Putamen (tissue), 1 donor: ENCODE measurements around the gene G6PD.
"Not testable (repeated sequence)": the region's sequence is repeated elsewhere in the genome, so short reads cannot be mapped to it uniquely, and the experiment has no call there.

Experiments used
- DNase-seq: peaks from one replicate; pipeline ENCODE4 v3.0.0-alpha.2; 2016; ENCODE audit warnings: low spot score

Gene G6PD

DNA sequence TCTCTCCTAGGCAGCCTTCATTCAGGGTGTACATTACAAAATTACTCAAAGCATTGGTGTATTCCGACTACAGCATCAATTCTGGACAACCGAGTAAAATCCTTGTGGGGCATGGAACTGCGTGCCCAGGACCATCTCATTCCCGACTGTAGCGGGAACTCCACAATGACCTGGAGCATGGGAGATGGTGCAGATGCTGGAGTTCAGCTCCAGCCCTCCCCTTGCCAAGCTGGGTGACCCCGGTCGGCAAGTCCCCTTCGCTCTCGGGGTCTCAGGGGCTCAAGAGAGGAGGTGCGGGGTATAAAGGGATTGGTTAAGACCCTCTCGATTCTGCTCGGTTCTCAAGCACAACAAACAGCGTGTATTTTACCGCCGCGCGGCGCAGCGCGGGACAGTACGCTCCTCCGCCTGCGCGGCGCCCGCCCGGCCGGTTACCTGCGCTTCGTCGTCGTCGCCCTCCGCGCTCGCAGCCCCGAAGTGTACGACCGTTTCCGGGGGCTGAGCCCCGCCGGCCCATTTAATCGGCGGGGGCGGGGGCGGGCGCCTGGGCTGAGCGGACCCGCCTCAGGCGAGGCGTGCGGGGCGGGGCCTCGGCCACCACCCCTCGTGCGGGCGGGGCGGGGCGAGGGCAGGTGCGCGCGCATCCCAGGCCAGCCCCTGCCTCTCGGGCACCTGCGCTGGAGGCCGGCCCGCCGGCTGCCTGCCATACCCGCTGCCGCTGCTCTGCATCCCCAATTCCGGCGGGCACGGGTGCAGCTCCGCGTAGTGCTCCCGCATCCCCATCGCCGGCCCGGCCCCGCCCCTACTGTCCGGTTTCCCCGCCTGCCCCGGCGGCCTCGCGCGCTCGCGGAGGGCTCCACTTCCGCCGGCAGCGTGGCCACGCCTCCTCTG lies at the start of gene G6PD:
Gene G6PD, minus strand, starts transcription at position 493 of the 891 bp plus-strand sequence. CDS start 691 bp downstream, outside the sequence.
- DNase-seq, result no peak

DNA sequence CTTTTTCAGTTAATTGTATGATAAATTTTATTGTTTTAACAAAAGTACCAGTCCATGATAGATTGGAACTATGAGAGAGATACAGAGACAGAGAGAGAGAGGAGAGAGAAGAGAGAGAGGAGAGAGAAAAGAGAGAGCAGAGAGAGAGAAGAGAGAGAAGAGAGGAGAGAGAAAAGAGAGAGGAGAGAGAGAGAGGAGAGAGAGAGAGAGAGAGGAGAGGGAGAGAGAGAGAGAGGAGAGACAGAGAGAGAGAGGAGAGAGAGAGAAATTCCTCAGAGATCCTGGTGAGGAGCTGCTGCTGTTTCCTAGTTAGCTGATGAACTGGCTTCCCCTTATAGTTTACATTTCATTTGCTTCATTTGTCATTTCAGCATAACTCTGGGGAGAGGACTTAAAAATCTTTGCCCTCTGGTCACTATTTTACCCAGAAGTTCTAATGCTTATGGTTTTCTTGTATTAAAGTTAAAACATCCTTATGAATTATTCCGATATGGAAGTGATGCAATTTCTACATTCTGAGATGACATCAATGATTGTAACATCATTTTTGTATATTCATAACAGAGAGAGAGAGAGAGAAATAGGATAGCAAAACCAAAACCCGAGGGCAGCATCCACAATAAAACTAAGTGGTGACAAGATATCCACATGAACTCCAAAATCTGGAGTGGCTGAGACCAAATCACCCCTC lies 49.1 kb upstream of the G6PD start:
- DNase-seq, result no peak

DNA sequence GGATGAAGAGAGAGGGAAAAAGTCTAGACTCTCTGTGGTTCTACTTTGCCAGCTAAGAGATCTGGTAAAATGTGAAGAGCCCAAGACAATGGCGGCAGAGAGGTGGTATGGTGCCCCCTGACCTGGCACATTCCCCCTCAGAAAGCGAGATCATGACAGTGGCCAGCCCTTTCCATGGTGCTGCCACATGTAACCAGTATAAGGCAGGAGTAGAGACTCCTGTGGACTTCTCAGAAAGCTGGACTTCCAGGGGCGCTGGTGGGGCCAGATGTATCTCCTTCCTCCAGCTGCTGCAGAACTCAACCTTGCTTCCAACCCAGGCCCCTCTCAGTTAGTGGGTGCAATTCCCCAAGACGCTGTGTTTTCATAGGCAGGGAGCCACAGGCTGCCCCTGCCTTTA lies 47.8 kb upstream of the G6PD start:
- no peak for DNase-seq

DNA sequence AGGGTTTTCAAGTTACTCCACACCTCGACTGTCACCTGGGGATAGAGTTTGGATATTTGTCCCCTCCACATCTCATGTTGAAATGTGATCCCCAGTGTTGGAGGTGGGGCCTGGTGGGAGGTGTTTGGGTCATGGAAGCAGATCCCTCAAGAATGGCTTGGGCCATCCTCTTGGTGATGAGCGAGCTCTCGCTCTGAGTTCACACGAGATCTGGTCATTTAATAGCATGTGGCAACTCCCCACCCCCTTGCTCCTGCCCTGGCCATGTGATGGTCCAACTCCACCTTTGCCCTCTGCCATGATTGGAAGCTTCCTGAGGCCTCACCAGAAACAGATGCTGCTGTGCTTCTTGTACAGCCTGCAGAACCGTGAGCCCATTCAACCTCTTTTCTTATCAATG lies 46.6 kb upstream of the G6PD start:
- no peak for DNase-seq

DNA sequence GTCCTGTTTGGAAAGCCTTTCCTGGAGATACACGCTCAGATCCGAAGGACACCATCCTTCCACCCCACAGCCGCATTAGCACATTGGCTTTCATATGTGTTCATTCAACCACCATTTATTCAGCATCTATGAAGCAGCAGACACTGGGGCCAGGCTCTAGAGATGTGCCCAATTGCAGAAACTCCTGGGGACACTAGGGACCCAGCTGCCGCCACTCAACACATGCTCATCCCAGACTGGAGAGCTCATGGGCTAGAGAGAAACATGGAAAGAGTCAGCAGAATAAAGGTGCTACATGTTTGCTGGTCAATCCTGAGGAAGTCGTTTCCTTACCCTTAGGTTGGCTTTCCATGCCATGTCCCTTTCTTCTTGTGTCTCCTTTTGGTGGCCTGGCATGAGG lies 45.9 kb upstream of the G6PD start:
- no peak for DNase-seq

DNA sequence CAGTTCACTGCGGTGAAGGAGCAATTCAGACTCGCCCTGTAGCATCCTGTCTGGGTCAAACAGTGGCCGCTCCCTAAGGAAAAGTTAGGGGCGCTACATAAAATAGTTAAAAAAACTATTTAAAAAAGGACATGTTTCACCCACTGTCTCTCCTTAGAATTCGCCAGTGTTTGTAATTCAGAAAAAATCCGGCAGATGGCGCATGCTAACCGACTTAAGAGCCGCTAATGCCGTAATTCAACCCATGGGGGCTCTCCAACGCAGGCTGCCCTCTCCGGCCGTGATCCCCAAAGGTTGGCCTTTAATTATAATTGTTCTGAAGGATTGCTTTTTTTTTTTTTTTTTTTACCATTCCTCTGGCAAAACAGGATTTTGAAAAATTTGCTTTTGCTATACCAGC lies 43.8 kb upstream of the G6PD start:
- DNase-seq, result not testable (repeated sequence)

DNA sequence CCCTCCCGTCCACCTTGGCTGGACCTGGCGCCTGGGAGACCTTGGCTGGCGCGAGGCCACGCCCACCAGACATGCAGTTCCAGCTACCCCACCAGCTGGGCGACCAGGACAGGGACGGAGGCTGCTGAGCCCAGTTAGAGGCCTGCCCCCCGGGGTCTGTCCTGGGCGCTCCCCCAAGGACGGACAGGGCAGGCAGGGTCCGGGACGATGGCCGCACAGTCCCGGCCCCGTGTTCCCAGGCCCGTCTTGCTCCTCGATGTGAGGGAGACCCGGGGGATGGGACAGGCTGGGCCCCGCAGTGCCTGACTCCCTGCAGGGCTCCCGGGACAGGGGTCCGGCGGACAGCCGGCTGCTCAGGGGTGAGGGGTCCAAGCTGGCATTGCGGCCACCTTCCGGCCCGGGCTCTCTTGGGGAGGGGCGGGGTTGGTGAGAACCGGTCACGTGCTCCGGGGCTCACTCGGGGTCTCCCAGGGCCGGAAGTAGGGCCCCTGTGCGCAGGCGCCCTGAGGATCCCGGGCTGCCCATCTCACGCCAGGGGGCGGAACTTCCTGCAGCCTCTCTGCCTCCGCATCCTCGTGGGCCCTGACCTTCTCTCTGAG lies 38.0 kb upstream of the G6PD start, which contains the start of gene CTAG1A:
Gene CTAG1A, plus strand, starts transcription at position 549 of the 599 bp plus-strand sequence. CDS start 74 bp downstream, outside the sequence.
- DNase-seq, result not testable (repeated sequence)

DNA sequence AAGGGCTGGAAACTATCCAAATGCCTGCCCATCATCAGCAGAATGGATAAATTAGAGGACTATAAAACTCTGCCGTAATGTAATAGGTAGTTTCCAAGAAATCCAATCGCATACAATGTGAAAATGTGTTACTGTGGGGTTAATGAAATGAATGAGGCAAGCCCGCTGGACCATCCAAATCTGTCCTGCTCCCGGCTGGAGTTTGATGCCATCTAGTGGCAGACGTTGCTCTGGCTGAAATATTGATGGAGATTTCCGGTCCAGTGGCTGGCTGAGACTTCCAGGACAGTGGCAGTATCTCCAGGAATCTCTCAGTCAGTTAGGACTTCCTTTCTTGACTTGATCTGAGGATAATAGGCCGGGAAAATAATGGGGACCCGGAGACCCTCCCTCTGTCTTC lies 36.3 kb upstream of the G6PD start:
- not testable (repeated sequence) for DNase-seq

DNA sequence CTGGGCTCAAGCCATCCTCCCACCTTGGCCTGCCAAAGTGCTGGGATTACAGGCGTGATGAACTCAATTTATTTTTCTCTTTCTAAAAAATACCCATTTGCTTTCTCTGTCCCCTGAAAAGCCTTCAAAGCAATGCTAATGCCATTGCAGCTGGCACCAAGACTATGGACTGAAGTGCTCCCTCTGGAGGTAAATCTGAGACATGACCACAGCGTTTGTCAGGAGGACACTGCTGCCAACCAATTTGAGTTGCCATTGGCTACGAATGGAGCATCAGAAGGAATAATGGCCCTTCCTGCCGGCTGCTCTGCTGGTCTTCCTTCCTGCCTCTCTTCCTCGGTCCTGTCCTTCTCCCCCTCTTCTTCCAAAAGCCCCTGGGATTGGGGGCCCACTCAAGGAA lies 28.4 kb upstream of the G6PD start:
- DNase-seq, result not testable (repeated sequence)

DNA sequence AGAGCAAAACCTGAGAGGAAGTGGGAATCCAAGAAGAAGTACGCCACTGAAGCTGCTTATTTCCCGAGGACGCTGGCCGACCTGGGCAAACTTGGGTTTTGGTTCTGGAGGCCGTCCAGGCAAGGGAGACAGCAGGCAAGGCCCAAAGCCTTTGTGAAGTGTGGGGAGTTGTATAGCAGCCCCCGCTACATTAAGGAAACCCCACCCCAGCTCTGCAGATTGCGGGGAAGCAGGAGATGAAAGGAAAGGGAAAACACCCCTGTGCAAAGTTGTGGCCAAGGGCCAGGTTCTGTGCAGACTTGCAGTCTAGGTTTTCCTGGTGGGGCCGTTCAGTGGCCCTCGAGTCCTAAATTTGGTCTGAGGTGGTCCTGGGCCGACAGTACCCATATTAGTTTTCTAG lies 26.4 kb upstream of the G6PD start:
- not testable (repeated sequence) for DNase-seq

DNA sequence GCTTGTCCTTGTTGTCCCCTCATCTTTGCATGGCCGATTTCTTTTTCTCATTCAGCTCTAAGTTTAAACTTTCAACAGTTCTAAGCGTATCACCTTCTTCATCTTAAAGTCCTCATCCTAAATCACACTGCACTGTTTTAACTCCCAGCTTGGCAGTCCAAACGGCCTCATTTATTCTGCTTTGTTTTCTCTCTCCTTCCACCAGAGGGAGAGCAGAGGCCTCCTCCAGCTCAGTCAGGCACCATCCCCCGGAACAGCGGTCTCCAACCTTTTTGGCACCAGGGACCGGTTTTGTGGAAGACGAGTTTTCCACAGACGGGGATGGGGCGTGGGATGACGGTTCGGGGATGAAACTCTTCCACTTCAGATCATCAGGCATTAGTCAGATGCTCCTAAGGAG lies 23.7 kb upstream of the G6PD start:
- DNase-seq, result not testable (repeated sequence)

DNA sequence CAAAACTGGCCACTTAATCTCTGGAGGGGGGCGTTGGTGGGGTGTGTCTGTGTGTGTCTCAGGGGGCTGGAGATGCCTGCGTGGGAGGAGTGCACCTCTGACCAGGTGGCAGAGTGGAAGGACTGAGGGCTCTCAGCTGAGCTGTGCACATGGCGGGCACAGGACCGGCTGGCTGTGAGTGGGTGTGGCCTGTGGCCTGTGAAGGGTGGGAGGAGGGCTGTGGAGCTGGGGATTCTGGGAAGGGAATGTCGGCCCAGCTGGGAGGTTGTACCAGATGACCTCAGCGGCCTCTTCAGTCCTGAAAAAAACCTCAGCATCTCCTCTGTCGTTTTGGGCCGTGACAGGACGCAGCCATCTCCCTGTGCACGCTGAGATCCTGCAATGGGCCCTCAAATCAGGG lies 15.6 kb upstream of the G6PD start:
- not testable (repeated sequence) for DNase-seq

DNA sequence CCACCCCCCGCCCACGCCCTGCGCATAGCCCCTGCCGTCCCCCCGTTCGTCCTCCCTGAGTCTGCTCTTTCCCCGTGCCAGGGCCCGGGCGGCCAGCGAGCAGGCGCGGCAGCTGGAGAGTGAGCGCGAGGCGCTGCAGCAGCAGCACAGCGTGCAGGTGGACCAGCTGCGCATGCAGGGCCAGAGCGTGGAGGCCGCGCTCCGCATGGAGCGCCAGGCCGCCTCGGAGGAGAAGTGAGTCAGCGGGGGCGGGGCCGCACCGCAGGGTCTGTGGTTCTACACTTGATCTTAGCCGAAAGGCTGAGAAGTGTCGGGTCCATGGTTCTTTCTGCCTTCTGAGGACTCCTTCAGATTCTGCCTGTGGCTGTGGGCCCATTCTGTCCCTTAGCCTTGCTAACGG lies 13.7 kb upstream of the G6PD start:
- DNase-seq, result not testable (repeated sequence)

DNA sequence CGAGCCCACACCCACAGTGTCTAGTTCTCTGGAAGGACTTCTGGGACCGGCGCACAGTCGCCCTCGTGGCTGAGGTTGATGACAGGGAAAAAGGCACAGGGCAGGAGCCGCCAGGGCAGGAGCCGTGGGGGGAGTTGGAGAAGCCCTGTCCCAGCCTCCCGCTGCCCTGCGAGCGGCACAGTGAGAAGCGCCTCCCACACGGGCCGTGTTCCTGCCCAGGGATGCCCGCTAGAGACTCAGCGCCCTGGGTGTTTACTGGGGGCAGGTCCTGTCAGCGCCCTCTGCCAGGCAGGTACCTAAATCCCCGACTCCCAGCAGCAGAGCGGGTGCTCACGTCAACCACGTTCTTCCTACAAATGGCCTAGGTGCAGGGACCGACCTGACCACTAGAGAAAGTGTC lies 12.2 kb upstream of the G6PD start:
- DNase-seq, result not testable (repeated sequence)

DNA sequence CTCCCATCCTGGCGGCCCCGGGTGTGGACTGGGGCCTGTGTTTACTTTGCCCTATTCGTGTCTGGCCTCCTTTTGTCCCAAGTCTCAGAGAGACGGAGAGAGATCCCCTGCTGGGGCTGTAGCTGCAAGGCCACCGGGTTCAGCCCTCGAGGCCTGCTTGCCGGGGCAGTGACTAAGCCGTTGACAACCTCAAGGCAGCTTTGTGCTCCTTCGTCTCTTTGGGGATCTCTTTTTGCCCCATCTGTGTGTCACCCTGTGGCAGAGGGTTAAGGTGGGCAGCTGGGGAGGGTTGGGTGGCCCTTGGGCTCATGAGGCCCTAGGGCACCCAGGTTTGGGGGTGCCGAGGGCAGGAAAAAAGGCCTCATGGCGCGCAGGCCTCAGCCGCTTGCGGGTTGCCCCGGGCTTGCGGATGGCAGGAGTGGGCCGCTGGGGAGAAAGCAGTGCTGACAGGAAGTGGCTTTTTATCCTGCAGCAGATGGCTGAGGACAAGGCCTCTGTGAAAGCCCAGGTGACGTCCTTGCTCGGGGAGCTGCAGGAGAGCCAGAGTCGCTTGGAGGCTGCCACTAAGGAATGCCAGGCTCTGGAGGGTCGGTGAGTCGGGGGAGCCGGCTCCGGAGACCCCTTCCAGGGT lies 11.5 kb upstream of the G6PD start:
- not testable (repeated sequence) for DNase-seq

DNA sequence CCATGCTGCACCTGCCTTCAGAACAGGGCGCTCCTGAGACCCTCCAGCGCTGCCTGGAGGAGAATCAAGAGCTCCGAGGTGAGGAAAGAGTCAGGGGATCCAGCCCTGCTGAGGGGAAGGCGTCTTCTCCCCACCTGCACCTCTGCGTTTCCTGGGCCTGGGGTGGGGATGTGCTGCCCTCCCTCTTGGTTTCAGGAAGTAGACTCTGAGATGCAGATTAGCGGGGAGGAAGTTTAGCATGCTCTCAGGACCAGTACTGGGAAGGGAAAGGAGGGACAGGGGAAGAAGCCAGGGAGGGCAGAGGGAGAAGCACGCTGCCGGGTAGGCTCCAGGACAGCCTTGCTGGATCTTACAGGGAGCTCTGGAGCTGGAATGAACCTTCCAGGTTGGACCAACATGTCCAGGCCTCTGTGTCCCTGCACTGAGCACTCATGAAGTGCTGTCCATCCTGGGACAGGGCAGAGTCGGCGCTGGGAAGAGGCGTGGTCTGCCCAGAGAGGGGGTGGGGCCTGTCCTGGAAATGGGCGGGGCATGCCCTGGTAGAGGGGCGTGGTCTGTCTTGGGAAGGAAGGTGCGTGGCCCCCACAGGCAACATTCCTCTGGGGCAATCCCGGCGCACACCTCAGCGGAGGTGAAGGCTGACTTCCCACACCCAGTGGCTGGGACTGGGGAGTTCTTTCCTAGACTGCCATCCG lies 5.6 kb upstream of the G6PD start:
- DNase-seq, result not testable (repeated sequence)

DNA sequence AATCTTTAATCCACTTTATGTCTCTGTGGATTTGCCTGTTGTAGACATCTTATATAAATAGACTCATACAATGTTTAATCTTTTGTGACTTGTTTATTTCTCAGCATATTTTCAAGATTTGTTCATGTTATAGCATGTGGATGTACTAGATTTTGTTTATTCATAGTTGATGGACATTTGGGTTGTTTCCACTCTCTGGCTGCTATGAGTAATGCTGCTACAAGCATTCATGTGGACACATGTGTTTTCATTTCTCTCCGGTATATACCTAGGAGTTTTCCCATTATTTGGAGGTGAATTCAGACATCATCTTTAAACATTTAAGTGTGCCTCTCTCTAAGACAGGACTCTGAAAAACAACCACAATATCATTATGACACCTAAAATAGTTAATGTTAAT lies 3.1 kb upstream of the G6PD start:
- DNase-seq, result no peak

DNA sequence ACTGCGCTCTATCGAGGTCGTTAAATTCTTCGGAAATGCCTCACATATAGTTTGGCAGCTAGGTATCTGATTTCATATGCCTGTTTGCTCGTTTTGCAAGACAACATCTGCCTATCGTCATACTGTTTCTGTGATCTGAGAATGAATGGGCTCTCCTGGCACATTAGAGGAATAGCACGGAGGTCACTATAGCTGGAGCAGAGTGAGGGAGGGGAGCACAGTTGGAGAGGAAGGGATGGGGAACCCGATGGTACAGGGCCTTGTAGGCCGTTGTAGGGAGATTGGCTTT lies 1.3 kb upstream of the G6PD start:
- DNase-seq, result no peak

DNA sequence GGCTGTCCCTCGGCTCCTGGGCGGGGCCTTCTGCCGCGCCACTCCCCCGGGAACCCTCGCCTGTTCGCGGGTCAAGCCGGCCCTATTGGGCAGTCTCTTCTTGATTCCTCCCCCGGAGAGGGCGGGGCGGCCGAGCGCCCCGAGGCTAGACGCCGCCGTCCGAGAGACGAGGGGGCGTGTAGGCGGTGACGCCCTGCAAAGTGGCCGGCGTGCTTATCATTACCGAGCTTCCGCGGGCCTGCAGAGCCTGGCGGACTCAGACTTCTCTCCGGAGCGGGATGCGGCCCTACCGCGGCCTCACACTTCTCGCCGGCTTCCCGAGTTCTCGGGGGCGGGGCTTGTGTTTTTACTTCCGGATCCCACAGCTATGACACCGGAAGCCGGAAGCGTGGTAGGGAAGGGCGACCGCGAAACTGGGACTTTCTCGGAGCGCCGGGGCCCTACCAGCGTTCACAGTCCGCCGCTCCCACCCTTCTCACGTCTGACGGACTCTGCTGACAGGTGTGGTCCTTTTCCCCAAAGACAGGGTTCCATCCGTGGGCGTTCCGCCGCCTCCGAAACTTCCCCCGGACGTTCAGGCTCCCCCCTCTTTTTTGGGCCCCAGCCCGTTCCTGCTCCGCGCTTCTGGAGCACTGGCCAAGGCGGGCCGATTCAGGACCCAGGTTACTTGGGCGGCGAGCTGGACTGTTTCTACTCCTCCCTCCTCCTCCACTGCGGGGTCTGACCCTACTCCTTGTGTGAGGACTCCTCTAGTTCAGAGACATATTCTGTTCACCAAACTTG lies 790 bp upstream of the G6PD start, which contains the start of gene IKBKG:
Gene IKBKG, plus strand, starts transcription at position 376 of the 783 bp plus-strand sequence. CDS start 4,383 bp downstream, outside the sequence.
- DNase-seq, result peak; percentile 89

DNA sequence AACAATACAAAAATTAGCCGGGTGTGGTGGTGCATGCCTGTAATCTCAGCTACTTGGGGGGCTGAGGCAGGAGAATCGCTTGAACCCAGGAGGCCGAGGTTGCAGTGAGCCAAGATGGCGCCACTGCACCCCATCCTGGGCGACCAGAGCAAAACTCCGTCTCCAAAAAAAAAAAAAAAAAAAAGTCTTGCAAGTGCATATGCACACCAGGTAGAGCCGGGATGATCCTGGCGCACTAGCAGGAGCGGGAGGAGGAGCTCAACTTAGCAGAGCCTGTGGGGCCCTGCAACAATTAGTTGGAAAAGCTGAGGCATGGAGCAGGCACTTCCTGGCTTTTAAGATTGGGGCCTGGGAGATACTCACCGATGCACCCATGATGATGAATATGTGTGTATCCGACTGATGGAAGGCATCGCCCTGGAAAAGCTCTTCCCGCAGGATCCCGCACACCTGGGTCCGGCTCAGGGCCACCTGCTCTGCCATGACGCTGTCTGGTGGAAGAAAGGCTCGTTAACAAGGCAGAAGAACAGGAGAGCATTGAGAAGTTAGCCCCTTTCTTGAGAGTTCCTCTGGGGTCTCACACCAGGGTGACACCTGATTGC lies 872 bp downstream of the G6PD start:
- DNase-seq, result no peak
